22Rv1 (cell line): Measurements from ENCODE around the gene DROSHA.

Source experiments
- CTCF ChIP-seq: fragments of 450-650 bp; IDR thresholded peaks from 2 replicates; pipeline ENCODE4 v1.5.1; 2017; ENCODE audit warnings: mild to moderate bottlenecking
- ZFX ChIP-seq: fragments of 450-650 bp; IDR thresholded peaks from 2 replicates; pipeline ENCODE4 v1.6.1; 2017; ENCODE audit warnings: antibody characterized with exemption, borderline replicate concordance

GRCh38 chr5:31537349-31537748, 5.5 kb upstream of the DROSHA start:
- no peak for TF ChIP-seq CTCF
- TF ChIP-seq ZFX = no peak
